GM19463 (cell line): Measurements from ENCODE around the gene WFDC11.
"Not testable (repeated sequence)": the region's sequence is repeated elsewhere in the genome, so short reads cannot be mapped to it uniquely, and the experiment has no call there.

Source experiments
- ATAC-seq: cut with Tn5 transposase; IDR thresholded peaks from one replicate; pipeline ENCODE4 v1.9.1; 2021; ENCODE audit warnings: mild to moderate bottlenecking, moderate library complexity; ENCODE audit not compliant: unreplicated experiment

WFDC11 gene

GRCh38 chr20:45670139-45670538 is at the start of gene WFDC11:
TSS of gene WFDC11 (minus strand) at chr20:45670239. CDS start at chr20:45650600, 19,639 bp downstream.
- ATAC-seq = no peak

- not testable (repeated sequence) for ATAC-seq
Measured at GRCh38 chr20:45716141-45716688, 46.2 kb upstream of the WFDC11 start.

GRCh38 chr20:45704969-45705637 is 35.1 kb upstream of the WFDC11 start, which contains the start of gene WFDC10B:
TSS of gene WFDC10B (minus strand) at chr20:45705019. CDS start at chr20:45685992, 19,027 bp downstream.
- ATAC-seq = no peak

DNA sequence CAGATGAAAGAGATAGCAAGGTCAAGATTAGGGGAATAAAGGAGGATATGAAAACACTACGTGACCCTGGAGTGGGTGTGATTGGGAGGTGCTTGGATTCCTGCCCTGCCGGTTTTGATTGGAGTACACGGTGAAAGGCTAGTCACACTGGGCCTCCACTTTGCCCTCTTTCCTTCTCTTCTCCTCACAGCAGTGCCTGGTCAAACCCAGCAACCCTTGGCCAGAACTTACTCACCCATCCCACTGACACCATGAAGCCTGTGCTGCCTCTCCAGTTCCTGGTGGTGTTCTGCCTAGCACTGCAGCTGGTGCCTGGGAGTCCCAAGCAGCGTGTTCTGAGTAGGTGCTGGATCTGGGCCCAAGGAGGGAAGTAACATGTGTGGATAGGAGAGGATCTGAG is 31.8 kb upstream of the WFDC11 start, which contains the start of gene WFDC13:
WFDC13 (plus strand) TSS at position 166 of the 400 bp plus-strand sequence; CDS start at position 252, 86 bp downstream.
- ATAC-seq = no peak

DNA sequence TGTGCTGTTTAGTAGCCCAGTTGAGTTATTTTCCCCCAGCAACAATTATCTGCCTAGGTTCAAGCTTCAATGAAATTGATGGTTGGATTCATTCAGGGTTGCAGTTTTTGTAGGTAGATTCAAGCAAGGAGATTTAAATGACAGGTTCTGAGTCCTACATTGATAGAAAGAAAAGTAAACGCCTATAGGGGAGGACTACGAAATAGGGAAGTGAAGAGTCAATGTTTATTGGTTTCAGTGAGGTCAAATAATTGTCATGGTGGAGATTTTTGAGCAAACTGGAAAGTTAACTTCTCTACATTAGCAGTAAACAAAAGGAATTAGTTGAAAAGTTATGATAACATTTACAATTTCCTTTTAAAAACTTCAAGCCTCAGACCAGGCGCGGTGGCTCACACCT is 31.1 kb upstream of the WFDC11 start:
- no peak for ATAC-seq

- no peak for ATAC-seq
Measured at GRCh38 chr20:45695496-45695895, 25.5 kb upstream of the WFDC11 start.

GRCh38 chr20:45693346-45693745 is 23.3 kb upstream of the WFDC11 start:
- ATAC-seq = not testable (repeated sequence)

GRCh38 chr20:45685896-45686295 is 15.9 kb upstream of the WFDC11 start:
- ATAC-seq = no peak

GRCh38 chr20:45679650-45680049 is 9.6 kb upstream of the WFDC11 start:
- no peak for ATAC-seq

GRCh38 chr20:45672765-45673164 is 2.7 kb upstream of the WFDC11 start:
- no peak for ATAC-seq

DNA sequence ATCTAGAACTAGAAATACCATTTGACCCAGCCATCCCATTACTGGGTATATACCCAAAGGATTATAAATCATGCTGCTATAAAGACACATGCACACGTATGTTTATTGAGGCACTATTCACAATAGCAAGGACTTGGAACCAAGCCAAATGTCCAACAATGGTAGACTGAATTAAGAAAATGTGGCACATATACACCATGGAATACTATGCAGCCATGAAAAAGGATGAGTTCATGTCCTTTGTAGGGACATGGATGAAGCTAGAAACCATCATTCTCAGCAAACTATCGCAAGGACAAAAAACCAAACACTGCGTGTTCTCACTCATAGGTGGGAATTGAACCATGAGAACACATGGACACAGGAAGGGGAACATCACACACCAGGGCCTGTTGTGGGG is 13.0 kb downstream of the WFDC11 start:
- not testable (repeated sequence) for ATAC-seq

- ATAC-seq = not testable (repeated sequence)
Measured at GRCh38 chr20:45651726-45652125, 18.3 kb downstream of the WFDC11 start.

DNA sequence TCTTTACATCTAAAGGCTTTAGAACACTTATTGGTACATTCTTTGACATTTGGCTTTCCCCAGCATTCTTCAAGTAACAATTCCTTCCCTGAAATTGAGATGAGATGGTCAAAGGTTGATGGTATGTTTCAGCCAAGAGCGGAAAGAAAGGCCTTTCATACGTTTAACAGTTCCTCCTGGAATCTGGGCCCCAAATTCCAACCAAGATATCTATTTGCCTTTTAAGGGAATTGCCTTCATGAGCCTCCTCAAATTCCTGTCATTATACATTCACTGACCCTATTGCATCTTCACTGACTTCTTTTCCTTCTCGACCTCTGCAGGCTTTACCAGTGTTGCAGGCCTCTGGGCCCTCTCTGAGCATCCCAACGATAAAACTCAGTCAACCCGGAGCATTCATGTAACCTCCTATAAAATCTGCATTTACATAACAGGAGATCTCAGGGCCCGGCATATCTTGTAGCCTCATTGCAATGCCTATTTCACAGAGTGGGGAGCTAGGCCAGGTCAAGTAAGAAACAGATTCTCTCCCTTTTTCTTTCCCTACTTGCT is 20.7 kb downstream of the WFDC11 start:
- ATAC-seq = no peak

GRCh38 chr20:45647441-45648050 is 22.5 kb downstream of the WFDC11 start:
- ATAC-seq = no peak

DNA sequence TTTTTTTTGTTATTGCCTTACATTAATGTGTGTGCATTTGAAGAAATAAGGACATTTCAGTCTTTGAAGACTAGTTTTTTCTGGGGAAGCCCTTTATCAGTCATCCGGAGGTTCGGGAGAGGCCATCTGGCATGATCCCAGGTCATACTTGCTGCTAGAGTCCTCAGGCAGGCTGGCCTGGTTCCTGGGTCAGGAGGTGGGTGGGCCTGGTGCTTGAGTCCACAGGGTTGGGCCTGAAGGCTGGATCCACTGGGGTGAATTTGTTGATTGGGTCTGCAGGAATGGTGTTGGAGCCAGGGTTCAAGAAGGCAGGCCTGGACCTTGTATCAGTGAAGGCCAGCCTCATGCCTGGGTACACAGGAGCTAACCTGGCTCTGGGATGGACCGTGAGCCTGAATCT is 23.2 kb downstream of the WFDC11 start:
- ATAC-seq = no peak

GRCh38 chr20:45645869-45646268 is 24.2 kb downstream of the WFDC11 start:
- ATAC-seq = not testable (repeated sequence)

GRCh38 chr20:45641076-45641475 is 29.0 kb downstream of the WFDC11 start:
- not testable (repeated sequence) for ATAC-seq

- ATAC-seq = no peak
Measured at GRCh38 chr20:45639687-45640086, 30.4 kb downstream of the WFDC11 start.

GRCh38 chr20:45636513-45636912 is 33.5 kb downstream of the WFDC11 start:
- no peak for ATAC-seq

DNA sequence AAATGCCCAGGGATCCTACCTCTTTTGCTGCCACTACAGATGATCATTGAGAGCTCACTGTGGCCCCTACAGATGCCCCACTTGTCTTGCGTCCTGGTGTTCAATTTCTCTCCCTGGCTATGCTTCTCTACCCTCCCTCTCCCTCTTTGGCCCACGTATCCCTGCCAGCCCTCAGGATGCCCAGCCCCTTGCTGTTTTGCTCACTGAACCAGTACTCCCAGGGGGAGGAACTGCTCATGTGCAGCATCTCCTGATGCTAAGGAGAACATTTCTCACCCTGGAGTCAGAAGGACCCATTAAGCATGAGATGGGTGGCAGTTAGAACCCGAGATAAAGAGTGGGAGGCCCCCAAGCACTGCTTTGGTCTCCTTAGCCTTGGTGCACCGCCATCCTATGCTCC is 38.9 kb downstream of the WFDC11 start, which contains the start of gene WFDC9:
WFDC9 (minus strand) TSS at position 101 of the 400 bp plus-strand sequence. CDS start 21,103 bp downstream, outside the sequence.
- no peak for ATAC-seq

DNA sequence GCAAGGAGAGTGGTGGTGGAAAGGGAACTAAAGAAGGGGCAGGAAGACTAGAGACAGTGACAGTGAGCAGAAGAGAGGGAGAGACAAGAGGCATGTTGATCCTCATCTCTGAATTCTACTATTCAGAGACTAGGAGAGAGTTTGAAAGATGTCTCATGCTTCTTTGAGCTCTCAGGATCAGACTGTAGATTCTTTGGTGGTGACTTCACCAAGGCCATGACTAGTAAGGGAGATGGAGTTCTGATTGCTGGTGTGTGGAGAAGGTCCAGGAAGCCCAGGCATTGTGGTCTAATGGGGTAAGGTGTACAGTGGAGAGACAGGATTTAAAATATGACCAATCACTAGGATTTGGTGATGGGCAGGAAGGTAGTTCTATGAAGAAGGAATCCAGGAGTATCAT is 39.7 kb downstream of the WFDC11 start:
- no peak for ATAC-seq
